Kidney tubule cell (primary cell): Measurements from ENCODE around the gene CMIP.
"Not testable (repeated sequence)": the region's sequence is repeated elsewhere in the genome, so short reads cannot be mapped to it uniquely, and the experiment has no call there.

ENCODE experiments used
- DNase-seq: peaks from one replicate; pipeline ENCODE4 v3.0.0-alpha.2; 2018; ENCODE audit warnings: low spot score

Gene CMIP

DNA sequence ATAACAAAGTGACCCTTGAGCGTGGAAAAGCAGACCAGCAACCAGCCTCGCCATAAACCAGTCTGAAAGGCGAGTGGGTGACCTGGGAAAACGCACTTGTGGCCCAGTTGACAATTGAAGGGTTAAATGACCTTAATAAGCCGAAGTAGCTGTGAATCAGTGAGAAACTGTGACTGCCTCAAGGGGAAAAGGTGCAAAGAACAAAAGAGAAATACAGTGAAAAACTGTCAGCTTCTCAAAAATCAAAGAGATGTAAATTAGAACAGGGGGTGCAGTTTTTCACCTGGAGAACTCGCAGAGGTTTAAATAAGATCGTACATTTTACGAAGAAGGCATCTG, 124.1 kb downstream of the CMIP start:
- no peak for DNase-seq

DNA sequence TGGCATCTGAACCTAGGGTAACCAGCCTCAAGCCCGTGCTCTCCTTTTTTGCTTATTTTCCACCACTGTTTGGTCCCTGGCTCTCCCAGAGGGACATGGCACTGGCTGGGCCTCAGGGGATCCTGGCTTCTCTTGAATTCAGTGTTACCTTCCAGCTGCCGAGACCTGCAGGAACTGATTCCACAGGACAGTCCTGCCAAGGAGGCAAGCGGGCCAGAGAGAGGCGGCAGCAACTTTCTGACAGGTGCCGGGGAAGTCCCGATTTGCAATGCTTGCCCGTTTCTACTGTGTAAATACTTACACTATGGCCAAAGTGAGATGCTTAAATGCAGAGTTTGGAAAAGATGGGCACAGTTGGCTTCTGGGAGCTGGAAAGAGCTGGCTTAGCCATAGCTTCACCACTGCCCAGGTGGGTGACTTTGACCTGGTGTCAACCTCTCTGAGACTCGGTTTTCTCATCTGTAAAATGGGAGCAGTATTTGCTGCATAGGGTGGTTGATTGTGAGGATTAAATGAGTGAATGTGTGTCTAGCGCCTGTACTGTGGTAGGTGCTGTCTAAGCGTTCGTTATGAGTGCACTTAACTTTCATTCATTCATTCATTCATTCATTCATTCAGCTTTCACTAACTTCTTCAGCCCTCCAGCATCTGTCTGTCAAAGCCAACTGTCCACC, 124.9 kb downstream of the CMIP start:
- no peak for DNase-seq

DNA sequence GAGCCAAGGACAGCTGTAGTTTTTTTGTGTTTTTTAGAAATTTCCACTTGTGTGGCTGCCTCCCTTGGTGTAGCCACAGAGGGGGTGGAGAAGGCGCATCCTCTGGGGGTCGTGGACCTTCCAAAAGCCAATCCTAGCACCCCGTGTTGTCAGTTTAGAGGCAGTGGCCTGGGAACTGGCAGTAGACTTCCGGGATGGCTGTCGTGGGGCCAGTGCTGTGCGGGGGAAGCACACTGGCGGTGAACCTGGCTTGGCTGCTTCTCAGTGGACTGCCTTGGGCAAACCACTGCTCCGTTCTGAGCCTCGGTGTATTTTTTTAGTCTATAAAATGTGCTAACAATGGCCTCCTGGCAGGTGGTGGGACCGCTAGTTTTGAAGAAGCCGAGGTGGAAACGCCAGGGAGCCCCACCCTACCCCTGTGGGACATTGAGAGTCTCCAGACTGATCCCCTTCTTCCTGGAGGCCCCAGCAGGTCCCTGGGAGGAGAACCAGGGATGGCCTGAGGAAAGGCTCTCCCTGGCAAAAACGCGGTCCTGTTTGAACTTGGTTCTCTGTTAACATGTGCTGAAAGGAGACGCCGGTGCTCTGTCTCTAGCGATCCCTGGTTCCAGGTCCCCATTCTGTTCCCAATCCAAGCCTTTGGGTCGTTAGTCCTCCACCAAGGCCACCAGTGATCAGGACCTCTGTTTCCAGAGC, 125.7 kb downstream of the CMIP start:
- no peak for DNase-seq

DNA sequence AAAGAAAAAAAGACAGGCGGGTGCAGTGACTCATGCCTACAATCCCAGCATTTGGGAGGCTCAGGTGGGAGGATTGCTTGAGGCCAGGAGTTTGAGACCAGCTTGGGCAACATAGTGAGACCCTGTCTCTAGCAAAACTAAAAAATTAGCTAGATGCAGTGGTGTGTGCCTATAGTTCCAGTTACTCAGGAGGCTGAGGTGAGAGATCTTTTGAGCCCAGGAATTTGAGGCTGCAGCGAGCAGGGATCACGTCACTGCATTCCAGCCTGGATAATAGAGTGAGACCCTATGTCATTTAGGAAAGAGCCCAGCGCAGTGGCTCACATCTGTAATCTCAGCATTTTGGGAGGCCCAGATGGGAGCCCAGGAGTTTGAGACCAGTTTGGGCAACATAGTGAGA, 126.6 kb downstream of the CMIP start:
- DNase-seq, result no peak

DNA sequence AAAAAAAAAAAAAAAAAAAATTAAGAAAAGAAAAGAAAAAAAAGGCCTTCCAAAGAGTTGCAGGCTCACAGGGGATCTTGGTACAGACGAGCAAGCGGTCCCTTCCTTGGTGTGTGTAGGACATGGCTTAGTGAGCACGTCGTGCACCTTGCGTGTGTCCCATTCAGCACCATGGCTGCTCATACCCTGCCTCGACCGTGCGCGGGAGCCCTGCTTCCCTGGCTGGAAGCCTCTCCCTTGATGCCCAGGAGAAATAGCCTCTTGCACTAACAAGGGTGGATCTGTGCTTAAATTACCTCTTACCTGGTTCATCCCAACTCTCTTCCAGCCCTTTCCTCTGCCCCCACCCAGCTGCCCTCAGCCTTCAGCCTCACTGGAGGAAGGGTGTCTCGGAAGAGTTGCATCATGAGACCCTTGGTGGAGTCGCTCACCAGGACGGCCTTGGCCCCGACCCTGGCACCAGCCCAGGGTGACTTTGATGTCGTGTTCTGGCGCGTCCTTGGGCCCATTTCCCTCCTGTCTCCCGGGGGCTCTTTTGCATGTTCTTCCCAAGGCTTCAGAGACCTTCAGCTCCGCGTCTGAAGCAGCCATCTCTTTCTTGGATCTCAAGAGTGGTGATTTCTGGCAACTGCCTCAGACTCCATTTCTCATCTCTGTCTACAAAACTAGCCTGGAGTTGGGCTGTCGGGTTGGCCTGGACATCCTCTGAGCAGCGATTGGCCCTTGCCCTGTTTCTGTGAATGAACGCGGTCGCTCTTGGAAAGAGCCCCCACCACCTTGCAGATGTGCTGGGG, 127.2 kb downstream of the CMIP start:
- DNase-seq, result no peak

DNA sequence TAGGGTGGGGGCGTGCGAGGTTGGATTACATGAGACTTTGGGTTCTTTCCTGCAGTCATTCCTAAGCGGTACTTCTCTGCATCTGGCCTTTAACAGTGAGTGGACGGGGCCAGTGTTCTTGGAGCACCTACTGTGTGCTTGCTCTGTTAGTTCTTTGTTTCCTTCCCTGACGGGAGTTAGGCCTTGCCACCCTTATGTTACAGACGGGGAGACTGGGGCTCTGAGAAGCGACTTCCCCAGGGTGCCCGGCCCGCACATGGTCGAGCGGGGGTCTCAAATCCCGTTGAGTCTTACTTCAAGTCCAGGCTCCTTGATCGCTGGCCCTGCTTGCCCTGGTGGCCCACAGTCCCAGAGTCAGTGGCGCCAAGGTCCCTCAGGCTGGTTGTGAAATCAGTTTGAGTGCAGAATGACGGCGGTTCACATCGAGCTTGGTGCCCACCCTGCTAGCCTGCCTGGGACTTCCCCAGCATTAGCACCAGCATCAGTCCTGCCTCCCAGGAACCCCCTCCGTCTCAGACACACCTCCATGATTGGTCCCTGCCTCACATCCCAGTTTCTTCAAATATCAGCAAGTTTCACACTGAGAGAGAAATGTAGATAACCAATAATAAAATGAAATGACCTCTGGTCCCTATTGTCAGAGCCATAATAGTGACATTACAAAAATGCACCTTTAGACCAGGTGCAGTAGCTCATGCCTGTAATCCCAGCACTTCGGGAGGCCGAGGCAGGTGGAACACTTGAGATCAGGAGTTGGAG, 128.0 kb downstream of the CMIP start:
- DNase-seq, result no peak

DNA sequence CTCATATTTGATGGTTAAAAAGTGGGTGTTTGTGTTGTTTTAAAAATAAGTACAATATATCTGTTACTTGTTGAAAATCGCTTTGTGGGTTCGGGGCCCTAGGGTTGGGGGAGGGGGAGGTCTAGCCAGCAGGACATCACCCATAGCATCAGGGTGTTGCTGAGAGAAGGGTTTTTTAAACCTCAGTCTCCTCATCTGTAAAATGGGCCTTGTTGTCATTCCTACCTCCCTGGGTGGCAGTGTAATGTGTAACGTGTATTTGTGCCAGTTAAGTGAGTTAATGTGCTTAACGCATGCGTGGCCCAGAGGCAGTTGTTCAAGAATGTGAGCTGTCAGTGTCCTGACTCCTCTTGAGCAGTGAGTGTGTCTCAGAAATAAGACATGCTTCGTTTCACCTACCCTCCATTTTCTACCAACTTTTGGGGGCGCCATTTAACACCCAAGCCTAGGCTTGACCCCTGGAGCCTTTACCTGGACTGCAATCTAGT, 129.0 kb downstream of the CMIP start:
- peak; percentile 54 for DNase-seq

DNA sequence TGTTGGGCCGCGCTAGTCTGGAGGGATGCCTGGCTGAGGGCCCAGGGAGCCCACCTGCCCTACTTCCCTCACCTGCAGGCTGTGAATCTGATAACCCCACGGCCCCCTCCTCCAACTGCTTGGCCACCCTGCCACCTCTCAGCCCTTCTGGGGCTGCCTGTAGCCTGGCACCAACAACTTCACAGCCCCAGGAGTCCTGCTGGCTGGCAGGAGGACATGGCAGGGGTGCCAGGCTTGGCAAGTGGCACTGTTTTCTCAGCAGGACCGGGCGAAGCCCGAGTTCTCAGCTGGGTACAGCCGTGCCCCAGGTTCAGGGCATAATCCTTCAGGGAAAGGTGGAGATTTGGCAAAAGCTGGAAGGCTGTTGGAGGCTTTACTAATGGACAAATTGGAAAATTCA, 129.6 kb downstream of the CMIP start:
- DNase-seq, result no peak

DNA sequence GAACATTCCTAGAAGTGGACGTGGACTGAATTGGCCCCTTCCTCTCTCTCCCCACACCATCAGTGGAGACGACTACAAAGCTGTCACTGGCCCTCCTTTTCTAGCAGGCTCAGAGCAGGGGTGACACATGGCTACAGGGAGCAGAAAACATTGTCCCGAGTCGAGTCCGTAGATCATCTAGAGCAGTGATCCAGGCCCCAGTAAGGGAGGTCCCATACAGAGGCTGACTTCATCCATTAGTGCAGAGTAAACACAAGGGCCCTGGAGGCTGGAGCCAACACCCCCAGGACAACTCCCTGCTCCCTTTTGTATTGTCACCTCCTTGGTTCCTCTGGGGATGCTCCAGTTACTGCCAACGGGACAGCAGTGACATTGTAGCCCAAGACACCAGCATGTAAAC, 130.7 kb downstream of the CMIP start:
- no peak for DNase-seq

DNA sequence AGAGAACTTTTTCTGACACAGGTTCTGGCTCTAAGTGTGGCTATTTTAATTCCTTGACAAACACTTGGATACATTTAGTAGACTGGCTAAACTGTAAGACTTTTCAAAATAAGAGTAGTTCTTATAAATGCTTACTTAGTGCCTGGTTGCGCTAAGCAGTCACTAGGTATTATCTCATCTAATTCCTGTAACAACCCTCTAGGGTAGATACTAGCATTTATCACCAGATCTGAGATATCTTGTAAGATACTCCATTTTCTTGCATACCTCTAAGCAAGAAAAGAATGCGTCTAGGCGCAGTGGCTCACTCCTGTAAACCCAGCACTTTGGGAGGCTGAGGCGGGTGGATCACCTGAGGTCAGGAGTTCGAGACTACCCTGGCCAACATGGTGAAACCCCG, 131.2 kb downstream of the CMIP start:
- no peak for DNase-seq

DNA sequence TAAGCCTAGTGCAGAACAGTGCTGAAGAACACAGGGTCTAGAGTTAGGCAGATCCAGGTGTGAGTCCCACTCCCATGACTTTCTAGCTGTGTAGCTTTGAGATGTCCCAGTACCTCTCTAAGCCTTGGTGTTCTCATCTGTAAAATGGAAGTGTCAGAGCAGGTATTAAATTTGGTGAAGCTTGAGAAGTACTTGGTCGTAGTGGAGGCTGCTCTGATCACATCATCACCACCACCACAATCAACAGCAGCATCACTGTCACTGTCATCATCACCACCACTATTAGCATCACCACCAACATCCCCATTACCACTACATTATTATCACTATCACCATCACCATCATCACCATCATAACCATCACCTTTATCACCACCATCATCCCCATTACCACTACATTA, 132.1 kb downstream of the CMIP start:
- DNase-seq, result no peak

DNA sequence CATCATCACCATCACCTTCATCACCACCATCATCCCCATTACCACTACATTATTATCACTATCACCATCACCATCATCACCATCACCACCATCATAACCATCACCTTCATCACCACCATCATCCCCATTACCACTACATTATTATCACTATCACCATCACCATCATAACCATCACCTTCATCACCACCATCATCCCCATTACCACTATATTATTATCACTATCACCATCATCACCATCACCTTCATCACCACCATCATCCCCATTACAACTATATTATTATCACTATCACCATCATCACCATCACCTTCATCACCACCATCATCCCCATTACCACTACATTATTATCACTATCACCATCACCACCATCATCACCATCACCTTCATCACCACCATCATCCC, 132.7 kb downstream of the CMIP start:
- not testable (repeated sequence) for DNase-seq

DNA sequence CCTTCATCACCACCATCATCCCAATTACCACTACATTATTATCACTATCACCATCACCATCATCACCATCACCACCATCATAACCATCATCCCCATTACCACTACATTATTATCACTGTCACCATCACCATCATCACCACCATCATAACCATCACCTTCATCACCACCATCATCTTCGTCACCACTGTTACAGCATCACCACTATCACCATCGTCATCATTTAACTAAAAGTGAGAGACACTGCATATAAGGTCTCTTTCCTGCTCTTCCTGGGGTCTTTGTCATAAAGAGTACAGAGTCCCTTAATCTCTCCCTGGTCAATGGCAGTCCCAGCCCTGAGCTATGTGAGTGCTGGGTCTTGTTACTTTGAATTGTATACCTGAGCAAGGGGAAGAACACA, 133.5 kb downstream of the CMIP start:
- no peak for DNase-seq

DNA sequence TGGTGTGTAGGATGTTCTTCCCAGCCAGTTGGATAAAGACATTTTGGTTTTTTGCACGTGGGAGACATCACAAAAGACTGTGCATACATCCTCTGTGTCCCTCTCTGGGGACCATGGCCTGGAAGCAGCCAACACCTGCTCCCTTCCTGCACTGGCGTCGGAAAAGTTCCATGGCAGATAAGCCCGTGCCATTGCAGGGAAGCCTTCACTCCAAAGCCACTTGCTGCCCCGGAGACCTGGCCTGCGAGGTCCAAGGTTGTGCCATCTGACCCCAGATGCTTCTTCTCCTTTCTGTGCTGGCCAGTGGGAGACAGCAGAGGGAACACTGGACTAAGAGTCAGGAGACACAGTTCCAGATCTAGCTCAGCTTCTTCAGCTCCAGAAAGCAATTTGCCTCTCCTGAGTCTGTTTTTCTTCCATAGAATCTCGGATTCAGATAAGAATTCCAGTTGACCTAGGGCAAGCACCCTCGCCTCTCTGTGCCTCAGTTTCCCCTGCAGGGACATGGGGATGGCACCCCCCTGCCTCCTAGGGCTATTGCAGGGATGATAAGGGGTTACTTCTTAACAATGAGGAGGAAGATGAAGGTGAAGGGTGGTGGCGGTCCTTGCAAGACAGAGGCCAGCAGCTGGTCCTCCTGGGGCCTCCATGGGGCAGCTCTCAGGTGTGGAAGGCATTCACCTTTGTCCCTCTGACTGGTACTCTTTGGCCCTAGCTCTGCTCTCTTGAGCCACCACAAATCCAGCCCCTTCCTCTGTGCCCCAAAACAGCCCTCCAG, 134.2 kb downstream of the CMIP start:
- no peak for DNase-seq

DNA sequence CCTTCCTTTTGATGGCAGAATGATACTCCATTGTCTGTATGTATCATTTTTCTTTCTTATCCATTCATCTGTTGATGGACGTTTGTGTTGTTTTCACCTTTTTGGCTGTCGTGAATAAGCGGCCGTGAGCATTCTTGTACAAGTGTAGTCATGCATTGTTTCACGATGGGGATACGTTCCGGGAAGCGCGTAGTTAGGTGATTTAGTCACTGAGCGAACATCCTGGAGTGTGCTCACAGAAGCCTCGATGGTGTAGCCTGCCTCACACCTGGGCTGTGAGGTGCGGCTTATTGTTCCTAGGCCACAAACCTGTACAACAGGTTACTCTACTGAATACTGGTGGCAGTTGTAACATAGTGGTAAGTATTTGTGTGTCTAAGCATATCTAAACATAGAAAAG, 136.5 kb downstream of the CMIP start:
- DNase-seq, result peak; percentile 89

DNA sequence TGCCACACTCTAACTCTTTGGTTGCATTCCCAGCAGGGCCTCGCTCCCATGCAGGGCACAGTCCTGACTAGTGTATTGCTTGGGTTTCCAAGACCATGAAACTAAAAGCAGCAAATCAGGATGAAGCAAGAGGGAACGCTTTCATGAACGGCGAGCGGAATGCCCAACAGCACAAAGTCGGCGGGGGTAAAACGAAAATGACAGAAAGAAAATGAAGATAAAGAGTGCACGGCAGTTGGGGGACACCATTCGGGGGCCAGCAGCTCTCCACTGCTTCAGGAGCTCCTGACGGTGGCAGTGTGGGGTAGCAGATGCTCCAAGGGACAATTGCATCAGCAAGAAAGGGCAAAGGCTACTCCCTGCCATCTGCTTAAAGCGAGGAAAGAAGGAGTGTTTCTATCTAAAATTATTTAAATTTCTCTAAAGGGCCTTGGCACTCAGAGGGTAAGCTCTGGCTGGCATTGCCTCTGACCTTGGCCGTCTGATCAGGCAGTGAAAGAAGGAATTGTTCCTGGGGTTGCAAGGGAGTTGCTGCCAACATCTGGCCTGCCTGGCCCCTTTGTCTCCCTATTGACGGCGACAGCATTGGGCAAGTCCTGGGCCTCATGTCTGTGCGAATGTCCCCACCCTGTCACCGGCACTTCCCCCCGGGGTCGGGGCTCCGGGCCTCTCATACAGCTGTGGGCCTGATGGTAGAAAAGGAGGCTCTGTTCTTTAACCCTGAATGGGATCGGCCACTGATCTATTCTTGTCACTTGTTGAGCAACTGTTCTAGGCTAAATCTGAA, 138.2 kb downstream of the CMIP start:
- DNase-seq, result no peak

DNA sequence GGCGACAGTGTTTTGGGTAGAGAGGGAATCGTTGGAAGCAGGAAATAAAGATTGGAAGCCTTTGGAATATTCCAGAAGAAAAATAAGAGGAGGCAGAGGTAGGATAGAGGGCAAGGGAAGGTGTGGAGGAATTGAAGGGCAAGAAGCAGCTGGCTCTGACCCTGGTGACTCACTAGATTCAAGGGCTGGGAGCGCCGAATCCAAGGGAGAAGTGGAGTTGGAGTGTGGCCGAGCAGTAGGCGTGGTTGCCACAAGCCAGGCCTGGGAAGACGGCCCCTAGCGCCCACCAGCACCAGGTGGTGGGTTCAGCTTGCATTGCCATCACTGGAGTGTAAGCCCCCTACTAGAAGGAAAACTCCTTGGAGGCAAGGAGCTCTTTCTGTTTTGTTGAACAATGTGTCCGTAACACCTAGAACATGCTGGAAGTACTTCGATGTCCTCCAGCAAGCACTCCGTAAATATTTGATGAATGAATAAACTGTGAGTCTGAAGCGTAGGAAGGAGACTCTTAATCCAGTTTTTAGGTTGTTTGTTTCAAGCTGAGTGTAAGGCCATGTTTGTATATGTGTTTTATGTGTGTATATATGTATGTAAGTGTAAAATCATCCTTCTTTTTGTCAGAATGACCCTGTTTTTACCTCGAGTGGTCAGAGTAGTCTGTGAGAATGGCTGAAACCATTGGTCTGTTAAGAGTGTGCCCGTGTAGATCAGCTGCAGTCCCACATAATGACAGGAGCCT, 139.5 kb downstream of the CMIP start:
- no peak for DNase-seq

DNA sequence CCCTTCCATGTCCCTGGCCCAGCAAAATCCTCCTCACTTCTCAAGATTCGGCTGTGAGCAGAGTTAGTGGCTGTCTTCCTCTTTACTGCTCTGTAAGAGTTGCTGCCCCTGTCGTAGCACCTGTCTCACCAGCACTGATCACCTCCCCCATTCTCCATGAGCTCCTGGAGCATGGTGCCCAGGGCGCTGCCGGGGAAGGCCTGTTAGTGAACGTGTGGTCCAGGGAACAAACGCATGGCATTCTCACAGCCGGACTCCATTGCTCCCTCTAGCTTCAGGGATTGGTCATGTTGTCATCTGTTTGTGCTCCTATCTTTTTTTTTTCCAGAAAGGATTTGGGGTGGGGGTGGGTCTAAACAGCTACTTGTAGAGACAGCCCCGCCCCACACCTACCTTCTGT, 141.2 kb downstream of the CMIP start:
- no peak for DNase-seq

DNA sequence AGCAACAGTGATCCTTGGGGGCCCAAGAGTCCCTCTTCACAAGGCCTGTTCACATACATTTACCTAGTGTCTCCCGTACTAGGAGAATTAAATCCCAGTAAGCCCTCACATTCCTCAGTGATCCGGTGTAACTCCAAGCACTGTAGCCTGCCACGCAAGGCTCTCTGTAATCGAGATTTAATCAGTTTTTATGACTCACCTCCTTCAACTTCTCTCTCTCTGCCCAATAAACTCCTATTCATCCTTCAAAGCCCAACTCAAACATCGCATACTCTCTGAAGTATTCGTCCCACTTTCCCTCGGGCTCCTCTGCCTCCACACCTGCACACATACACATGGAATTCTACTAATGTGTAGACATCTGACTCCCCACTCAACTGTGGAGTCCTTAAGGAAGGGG, 141.8 kb downstream of the CMIP start:
- no peak for DNase-seq

DNA sequence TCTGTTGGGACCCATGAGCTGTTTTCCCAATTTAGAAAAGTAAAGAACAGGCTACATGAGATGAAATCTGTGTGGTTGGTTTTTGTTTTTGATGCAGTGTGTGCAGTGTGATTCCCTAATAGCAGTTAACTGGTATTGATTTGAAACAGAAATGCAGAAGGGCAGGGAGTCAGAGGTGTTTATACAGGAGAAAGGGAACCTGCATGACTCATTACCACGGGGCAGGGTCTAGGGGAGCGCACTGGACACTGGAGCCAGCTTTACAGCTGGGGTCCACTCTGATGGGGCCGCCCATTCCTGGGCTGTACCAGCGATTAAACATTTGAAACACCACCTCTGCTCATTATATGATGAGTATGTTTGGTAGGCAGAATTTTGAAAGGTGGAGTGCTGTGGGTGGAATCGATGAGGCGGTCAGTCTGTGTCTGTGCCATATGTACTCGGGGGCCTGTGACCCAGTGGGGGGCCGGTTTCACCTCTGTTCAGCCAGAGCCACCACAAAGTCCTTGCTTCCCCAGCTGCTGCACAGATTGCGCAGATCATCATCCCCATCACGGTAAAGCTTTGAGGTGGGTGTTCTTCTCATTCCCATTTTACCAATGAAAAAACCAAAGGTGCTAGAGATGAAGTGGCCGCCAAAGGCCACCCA, 142.5 kb downstream of the CMIP start:
- DNase-seq, result no peak
